T-helper 1 cell (primary cell): Measurements from ENCODE around the gene NIN.

Experiments used
- DNase-seq, 5 donors: peaks; one replicate each; pipeline ENCODE4 v3.0.0-alpha.2; 2012 to 2020

Gene NIN

DNA sequence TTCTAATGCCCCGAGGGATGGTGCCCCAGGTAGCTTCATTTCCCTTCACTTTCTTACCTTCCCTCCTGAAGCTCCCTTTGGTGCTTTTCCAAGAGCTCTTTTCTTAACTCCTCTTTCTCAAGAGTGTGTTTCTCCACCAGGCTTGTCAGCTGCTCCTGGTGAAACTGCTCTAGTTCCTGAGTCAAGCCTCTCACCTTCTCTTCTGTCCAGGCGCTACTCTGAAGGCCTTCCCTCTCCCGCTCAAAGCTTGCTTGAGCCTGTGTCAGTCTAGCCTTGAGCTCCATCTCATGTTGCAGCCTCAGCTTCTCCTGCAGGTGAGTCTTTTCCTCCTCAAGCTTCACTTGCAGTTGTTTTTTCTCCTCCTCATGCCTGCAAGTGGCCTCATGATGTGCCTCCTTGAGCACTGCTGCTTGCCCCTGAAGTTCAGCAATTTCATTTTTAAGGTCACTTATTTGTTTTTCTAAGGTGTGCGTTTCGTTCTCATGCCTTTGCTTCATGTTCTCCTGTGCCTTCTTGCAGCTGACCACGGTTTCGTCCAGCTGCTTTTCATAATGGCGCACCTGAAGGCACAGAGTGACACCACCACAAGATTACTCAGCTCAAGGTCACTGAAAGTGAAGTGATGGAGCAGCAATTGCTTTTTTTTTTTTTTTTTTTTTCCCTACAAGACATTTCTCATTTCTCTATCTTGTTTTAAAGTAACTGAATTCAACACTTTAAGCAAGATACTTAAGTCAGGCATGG is 71.0 kb downstream of the NIN start:
- no peak for DNase-seq

DNA sequence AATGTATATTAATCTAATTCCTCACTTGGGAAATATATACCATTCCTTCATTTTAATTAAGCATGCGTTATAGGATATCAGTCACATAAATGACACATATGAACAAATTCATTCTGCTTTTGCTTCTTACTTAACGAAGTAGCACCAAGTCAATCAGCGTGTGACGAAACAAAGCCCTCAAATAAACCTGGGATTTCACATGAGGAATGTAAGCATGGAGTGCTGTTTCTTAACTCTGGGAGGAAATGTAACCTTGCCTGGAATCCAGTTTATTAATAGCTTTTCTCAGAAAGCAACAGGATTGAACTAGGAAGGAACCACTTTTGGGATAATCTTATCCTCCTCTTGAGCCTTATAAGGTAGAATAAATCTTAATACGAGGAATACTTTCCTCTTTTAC is 72.0 kb downstream of the NIN start:
- no peak for DNase-seq

DNA sequence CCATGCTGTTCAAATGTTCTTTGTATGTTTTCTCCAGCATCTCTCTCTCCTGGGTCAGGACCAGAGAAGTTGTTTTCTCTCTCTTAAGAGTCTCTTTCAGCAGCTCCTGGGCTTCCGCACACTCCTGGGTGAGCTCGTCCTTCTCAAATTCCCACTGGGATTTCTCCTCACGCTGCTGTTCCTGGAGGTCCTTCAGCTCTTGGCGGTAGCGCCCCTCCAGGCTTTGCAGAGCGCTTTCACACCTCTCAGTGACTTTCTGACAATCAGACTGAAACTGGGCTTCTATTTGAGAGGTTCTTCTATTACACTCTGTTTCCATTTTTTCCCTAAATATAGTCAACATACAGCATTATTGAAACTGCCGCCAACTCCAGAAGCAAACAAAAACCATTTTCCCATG is 72.7 kb downstream of the NIN start:
- DNase-seq = no peak

DNA sequence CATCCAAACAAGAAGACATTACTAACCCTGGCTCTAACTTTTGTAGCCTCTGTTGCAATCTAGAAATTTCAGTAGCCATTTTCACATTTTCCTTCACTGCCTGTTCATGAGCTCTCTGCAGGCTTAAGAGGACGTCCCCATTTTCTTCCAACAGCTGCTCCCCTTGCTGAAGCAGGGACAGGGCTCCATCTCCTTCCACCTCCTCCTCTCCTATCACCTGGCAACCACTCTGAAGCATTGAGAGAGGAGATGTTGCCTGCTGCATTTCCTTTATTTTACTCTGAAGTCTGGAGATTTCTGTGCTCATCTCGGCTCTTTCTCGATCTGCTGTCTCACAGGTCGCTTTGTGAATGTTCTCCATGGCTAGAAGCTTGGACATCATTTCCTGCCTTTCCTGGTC is 73.3 kb downstream of the NIN start:
- DNase-seq = no peak

DNA sequence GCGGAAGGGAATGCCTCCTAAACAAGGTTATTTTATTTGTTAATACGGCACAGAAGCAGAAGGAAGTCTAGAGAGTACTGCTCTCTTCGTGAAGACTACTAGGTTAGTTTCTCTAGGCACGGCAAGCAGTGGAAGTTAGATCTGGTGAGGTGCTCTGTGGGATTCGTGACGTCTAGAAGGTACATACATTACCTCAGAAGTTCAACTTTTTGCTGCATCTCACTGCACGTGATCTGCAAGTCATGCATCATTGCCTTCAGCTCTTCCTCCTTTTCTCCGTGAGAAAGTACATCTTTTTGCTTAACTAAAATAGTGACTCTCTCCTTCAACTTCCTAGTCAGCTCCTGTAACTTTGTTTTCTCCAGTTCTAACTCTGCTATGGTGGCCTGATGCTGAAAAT is 74.7 kb downstream of the NIN start:
- no peak for DNase-seq

DNA sequence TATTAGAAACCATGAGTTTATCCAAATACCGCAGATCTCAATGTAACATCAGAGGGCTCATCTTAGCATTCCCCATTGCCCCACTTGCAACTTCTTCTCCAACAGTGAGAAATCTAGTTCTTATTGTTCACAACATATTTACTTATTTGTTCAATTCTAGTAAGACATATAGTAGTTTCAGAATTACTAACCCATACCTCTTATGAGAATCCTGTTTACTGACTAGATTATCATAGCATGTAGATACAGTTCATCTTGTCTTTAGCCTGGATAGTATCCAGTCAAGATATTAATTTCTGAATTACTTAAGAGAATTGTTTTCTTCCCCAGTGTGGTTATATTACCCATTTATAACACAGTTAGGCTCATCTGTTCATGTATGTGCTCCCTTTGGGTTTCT is 80.6 kb downstream of the NIN start:
- DNase-seq = peak in 1 of 5 donors; percentile 36

DNA sequence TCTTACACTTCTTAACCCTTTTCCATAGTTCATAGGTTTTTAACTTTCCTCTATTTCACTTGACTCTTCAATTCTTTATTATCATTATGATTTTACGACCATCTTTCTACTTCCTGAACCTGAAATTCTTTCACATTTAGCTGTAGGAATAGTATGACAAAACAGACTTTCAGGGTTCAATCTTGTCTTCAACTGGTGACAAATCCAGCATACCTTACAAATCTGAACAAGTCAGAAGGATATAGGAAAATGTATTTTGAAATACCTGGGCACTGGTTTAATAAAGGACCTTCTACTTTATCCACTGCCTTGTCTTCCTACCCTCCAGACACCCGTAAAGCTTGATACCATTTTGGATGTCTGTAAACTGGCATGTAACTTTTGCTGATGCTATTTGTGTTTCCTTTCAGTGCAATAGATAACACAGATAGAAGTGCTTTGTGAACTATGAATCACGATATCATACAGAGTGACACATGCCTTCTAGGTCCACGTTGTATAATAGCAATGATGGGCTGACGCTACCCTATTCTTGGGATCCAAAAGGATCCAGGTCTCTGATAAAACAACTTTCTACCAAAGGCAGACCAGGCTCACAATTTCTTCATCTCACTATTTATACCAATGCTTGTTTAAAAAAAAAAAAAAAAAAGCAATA is 85.4 kb downstream of the NIN start:
- no peak for DNase-seq

DNA sequence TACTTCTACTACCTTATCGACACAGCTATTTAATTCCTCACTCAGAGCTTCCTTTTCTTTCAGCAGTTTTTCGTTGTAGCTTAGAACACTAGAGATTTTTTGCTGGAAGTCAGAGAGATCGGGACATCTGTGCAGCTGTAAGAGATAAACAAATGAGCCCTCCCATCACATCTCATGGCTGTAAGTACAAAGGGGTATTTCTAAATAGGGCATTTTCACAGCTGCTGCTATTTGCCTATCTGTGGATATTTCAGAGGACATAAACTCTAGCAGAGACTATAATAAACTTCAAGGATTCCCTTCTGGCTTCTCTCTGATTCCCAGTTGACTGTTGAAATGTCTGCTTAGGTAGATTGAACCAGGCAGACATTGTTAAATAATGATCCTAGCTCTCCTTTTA is 86.7 kb downstream of the NIN start:
- DNase-seq = no peak

DNA sequence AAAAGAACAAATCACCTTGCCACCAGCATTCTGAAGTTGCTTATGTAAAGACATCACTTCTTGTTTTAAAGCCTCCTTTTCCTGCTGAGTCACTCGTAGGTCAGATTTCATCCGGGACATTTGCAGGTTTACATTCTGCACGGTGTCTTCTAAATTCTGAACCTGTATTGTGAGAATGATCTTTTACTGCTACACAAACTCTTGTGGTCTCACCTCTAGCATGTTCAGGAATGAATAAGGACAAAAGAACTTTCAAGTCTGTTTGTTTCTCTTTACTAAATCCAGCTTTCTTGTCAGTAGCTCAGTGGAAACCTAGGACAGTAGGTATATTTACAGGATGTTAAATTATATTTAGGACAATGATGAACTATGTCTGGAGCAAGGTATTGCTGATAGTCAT is 89.4 kb downstream of the NIN start:
- peak in 1 of 5 donors; percentile 70 for DNase-seq

DNA sequence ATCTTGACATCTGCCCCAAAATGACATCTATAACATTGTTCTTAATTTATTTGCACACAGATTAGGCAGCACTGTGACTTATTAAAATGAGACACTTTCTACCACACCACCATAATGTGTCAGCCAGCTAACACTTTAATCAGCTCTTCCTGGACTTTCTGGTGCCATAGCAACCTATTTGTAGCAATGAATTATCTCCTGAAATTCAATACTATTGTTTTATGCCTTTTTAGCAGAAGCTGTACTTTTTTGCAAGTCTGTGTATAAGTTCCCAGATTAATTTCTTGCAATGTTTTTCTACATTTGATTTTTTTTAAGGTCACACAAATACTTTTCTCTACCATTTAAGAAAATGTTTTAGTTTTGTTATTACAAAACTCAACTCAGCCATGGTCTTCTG is 90.1 kb downstream of the NIN start:
- no peak for DNase-seq

DNA sequence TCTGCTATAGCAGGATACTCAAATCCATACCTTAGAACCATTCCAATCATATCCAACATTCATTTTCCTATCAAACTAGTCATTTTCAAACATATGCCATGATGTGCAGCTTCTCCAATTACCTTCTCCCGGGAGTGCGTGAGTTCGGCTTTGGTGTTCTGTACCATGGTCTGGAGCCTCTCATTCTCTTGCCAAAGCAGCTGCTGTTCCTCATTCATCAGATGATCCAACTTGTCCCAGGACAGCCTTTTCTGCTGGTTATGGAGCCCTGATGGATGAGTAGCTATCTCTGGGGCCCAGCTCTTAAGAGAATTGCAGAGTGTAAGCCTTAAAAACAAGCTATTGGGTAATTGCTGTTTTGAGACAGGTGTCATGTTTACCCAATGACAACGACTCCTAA is 91.8 kb downstream of the NIN start:
- no peak for DNase-seq

DNA sequence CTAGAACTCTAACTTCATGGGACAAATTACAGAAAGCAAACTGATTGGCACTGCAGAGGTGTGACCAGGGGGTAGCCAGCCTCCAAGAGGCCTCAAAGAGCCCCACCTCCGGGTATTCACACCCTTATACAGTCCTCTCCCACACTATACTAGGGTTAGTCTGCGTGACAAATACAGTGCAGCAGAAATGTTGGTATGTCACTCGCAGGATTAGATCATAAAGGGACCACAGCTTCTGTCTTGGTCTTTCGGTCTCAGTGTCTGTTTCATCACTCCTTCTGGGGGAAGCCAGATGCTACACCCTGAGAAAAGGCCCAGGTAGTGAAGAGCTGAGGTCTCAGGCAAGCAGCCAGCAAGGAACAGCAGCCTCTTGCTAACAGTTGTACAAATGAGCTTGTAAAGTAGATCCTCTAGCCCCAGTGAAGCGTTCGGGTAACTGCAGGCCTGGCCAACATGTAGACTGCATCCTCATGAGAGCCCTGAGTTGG is 94.0 kb downstream of the NIN start:
- peak in 1 of 5 donors; percentile 86 for DNase-seq

DNA sequence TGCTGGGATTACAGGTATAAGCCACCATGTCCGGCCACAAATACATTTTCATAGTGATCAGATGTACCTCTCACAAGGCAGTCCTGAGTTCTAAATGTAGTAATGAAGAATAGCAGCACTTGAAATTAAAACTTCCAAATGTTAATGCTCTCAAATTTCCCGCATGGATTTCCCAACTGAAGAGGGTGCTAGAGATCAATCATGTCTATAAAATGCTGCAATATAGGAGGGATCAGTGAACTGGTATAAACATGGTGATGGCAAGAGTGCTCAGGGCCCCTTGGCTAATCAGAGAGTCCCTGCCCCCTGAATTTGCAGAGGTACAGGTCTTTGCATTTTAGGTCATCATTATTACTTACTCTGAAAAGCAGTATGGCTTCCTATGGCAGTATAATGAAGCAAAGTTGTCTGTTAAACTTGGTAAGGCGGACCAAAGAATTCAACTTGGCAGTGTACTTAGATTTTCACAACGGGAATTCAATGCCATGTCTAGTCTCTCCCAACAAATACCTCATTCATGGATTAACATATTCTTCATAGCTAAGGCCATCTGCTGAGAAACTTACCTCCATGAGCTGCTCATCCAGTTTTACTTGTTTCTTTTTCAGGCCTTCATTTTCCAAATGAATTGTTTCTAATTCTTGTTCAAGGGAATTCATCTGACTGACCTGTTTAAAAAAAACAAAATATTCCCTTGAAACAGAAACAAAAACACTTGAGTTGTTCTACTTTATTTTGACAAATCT is 95.8 kb downstream of the NIN start:
- no peak for DNase-seq

DNA sequence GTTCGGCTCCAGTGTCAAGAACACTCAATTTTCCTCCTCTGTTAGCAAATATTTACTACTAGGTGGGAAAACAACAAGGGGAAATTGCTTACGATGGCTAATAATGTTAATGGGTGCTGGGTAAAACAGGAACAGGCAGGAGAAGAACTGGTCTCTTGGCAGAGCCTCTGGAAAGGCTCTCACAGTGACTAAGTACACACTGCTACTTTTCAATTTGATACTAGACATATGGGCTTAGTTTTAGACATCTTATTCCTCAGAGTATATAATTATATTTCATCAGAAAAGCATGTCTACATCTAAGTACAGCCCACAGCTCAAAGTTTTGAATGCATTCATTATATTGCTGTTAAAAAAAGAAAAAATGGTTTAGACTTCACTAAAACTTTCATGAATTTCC is 97.5 kb downstream of the NIN start:
- DNase-seq = no peak

DNA sequence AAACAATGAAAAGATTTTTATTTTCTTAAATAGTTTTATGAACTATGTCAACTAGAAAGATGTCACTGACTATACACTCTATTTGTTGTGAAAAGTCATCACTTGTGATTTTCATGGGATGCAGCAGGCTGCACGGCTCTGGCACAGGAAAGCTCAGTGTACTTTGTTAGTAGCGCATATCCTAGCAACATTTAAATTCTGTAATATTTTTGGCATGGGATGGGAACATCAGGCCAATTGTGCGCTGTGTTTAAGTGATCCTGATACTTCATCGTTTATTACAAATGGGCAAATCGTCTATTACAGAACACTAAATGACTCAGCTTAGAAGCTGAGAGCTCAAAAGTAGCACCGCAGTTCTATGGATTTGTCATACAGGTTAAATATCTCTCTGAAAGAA is 102.1 kb downstream of the NIN start:
- no peak for DNase-seq

DNA sequence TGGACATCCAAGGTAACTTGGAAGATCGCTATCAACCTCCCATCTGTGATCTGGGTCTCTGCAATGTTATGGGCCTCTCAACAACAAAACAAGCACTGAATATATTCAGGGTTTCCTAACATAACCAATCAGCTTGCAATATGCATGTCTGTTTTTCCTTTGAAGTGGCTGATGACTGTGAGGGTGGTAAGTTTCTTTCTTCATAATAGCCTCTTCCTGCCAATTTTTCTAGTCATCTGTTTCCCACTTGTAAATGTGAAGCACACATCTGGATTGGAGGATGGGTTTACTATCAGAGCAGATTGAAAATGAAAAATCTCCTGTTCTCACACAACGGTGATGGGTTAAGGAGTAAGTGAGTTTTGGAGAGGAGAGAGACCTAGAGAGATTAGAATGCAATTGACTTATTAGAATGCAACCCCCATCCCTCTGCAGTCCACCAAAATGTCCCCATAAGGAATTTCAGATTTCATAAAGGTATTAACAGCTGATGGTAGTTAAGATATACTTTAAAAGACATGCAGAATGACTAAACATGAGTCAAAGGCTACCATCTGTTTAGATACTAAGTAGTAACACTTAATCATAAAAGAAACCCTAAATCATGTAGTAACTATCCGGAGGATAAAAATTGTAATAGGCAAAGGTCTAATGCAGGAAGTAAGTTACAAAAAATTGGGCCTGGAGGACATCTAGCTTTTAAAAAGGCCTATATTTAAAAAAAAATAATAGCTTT is 104.4 kb downstream of the NIN start:
- DNase-seq = peak in 1 of 5 donors; percentile 84

DNA sequence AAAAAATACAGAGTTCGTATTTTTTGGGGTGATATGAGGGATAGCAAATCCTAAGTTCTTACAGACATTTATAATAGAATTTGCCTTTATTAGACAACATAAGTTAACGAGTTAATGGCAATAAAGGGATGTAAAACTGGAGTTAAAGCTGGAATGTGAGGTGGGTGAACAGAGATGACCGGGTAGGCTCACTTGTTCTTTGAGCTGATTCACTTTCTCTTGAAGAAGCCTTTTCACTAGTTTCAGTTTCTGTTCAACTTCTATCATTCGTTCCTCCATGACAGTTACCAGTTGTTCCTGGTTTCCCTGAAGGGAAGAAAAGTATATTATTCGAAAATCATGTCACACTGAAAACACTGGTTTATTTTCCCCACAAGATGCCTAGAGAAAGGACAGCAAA is 105.2 kb downstream of the NIN start:
- peak in 1 of 5 donors; percentile 28 for DNase-seq

DNA sequence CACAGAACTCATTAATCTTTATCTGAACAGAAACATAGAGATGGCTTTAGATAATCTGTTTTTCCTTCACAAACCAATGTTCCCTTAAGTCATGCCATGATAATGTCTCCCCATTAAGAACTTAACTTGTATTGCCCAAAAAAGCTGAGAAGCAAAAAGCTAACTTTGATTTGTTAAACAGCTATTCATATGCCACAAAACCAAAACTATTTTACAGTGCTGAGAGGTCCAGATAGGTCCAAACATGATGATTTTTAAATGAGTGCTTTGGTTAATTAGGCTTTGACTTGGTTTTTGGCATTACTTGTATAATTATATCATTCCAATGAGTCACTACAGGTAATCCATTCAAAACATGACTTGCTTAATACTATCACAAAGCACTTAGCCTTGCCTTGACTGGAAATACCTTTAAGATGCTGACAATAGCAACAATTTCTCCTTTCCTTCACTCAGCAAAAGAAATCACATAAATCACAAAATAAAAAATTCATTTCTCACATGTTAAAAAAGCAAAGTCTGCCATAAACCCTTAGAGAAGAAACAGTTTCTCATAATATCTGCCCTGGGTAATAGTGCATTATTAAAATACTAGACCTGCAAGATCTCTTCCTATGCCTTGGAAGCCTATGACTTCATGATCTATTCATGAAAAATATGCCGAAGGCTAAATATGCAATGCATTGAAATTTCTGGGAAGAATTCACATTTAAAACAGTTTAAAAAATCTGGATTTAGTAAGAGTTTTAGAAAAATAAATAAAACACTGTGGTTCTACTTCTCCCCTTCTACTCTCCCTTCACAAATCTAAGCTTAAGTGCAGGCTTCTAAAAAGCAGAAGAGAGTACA is 110.8 kb downstream of the NIN start:
- DNase-seq = no peak

DNA sequence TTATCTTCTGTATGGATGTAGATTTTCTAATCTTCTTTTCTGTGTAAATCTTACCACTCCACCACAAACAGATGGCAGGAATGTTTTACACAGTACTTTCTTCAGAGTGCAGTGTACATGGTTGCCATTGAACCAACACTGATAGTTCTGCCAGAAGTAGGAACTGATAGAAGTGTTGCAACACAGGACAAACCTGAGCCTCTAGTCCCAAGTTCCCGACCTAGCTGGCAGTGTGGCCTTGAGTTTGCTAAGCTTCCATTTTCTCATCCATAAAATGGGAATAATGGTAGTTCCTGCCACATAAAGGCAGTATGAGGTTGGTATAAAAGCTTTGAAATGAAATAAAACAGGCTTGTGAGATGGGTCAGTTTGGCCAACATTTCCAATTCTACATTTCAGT is 112.0 kb downstream of the NIN start:
- no peak for DNase-seq

DNA sequence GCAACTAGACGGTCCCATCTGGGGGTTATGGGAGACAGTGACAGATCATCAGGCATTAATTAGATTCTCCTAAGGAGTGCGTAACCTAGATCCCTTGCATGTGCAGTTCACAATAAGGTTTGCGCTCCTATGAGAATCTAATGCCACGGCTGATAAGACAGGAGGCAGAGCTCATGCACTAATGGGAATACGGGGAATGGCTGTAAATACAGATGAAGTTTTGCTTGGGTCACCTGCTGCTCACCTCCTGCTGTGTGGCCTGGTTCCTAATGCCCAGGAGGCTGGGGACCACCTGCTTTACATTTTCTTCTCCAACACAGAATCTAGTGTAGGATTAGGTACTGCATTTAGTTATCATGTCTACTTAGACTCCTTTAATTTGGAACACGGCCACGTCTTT is 113.2 kb downstream of the NIN start:
- DNase-seq = no peak

DNA sequence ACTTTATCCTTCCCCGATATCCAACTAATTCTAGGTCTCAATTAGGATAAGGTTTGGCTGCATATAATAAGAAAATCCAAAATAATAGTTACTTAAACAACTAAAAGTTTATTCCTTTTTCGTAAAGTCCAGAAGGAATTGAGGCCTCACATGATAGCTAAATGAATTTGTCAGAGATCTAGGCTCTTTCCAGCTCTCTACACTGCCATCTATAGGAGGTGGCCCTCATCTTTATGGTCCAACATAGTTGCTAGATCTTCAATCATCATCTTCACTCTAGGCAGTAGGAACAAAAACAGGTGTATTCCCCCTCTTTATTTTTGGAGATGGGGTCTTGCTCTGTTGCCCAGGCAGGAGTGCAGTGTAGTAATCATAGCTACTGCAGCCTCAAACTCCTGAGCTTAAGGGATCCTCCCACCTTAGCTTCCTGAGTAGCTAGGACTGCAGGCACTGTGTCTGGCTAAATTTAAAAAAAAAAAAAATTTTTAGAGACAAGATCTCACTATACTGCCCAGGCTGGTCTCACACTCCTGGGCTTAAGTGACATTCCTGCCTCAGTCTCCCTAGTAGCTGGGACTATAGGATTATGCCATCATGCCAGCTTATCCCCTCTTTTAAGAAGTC is 116.4 kb downstream of the NIN start:
- DNase-seq = peak in 1 of 5 donors; percentile 17

DNA sequence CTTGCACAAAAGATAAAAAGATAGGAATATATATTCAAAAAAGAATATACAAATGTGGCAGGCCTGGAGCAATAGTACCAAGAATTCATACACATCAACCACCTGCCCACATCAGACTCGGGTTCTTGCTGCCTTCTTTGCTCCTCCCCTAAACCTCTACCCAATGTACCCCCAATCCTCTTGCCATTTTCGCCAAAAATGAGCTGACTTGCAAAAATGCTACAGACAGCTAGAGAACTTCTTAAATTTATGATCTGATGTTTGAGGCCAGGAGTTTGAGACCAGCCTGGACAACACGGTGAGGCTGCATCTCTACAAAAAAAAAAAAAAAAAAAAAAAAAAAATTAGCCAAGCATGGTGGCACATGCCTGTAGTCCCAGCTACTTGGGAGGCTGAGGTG is 119.9 kb downstream of the NIN start:
- no peak for DNase-seq
